HepG2 (cell line): ENCODE measurements around the gene ZNF277. TPM values are rescaled to one million over a fixed set of nuclear protein-coding genes. Genes with fewer than 3 reads are reported as not detected.

ENCODE experiments used
- FOXP4 ChIP-seq: sonication (generic); formaldehyde crosslinking; IDR thresholded peaks from 2 replicates; pipeline ENCODE4 v1.4.0; 2020; ENCODE audit warnings: missing genetic modification reagents
- GATAD2A ChIP-seq: IDR thresholded peaks from 2 replicates; pipeline ENCODE4 v1.6.1; 2016
- MTF1 ChIP-seq: sonication (generic); formaldehyde crosslinking; IDR thresholded peaks from 2 replicates; pipeline ENCODE4 v1.5.0; 2020; ENCODE audit warnings: missing genetic modification reagents
- NFIC ChIP-seq: IDR thresholded peaks from 2 replicates; pipeline ENCODE4 v1.6.1; 2012; ENCODE audit warnings: mild to moderate bottlenecking, low read length, inconsistent platforms
- NR3C1 ChIP-seq: sonication (generic); formaldehyde crosslinking; IDR thresholded peaks from 2 replicates; pipeline ENCODE4 v1.4.0; 2020; ENCODE audit warnings: missing genetic modification reagents
- PAX8 ChIP-seq: sonication (generic); formaldehyde crosslinking; IDR thresholded peaks from 2 replicates; pipeline ENCODE4 v1.8.0; 2022; ENCODE audit warnings: mild to moderate bottlenecking, missing genetic modification reagents, borderline replicate concordance
- PRMT3 ChIP-seq: sonication (generic); formaldehyde crosslinking; IDR thresholded peaks from 2 replicates; pipeline ENCODE4 v1.8.1; 2022; ENCODE audit warnings: low read depth, mild to moderate bottlenecking, moderate library complexity, missing genetic modification reagents, borderline replicate concordance
- SETDB1 ChIP-seq: sonication (generic); formaldehyde crosslinking; IDR thresholded peaks from 2 replicates; pipeline ENCODE4 v1.5.1; 2020; ENCODE audit warnings: missing genetic modification reagents, mild to moderate bottlenecking, borderline replicate concordance
- SOX13 ChIP-seq, 3 experiments: fragments of 450-650 bp in 1 of 3; sonication (generic) in 1 of 3; formaldehyde crosslinking in 1 of 3; IDR thresholded peaks in 2 of 3; conservative IDR thresholded peaks in 1 of 3; 2 replicates each; pipeline versions ENCODE4 v1.5.0 to v1.6.1; 2016 to 2020; ENCODE audit warnings: antibody characterized with exemption in 1 of 3, mild to moderate bottlenecking in 1 of 3, missing compliant biosample characterization in 1 of 3, missing genetic modification reagents in 1 of 3, moderate library complexity in 1 of 3
- WIZ ChIP-seq: sonication (generic); formaldehyde crosslinking; IDR thresholded peaks from 2 replicates; pipeline ENCODE4 v1.5.1; 2020; ENCODE audit warnings: mild to moderate bottlenecking, missing genetic modification reagents
- ZFX ChIP-seq: sonication (generic); formaldehyde crosslinking; IDR thresholded peaks from 2 replicates; pipeline ENCODE4 v1.4.0; 2020; ENCODE audit warnings: mild to moderate bottlenecking, low read depth, missing genetic modification reagents, moderate library complexity
- ZNF674 ChIP-seq: sonication (generic); formaldehyde crosslinking; IDR thresholded peaks from 2 replicates; pipeline ENCODE4 v1.5.0; 2020; ENCODE audit warnings: low read depth, mild to moderate bottlenecking, missing genetic modification reagents
- ZNF7 ChIP-seq: IDR thresholded peaks from 2 replicates; pipeline ENCODE4 v1.6.1; 2016; ENCODE audit warnings: missing biosample characterization, missing genetic modification reagents
- ZNF780A ChIP-seq: sonication (generic); formaldehyde crosslinking; IDR thresholded peaks from 2 replicates; pipeline ENCODE4 v1.8.0; 2022; ENCODE audit warnings: mild to moderate bottlenecking, missing genetic modification reagents, moderate library complexity
- polyA plus RNA-seq, 8 experiments: library from polyadenylated mRNA; depleted of rRNA in 3 of 8; stranded (reverse) in 7 of 8; unstranded in 1 of 8; fragments of >200 nt; fragmentation: Illumina TruSeq in 4 of 8; extraction: Trizol in 4 of 8; gene quantifications; 2 replicates each; pipeline versions ENCODE4 v1.2.1 to v1.2.3, GENCODE V29; 2011 to 2016; ENCODE audit warnings: low read depth in 4 of 8, missing spikeins in 1 of 8, mixed read lengths in 1 of 8; ENCODE audit not compliant: insufficient read depth in 1 of 8
- total RNA-seq, 5 experiments: library from RNA; depleted of rRNA; stranded (reverse); fragments of >200 nt; fragmentation: Illumina TruSeq; extraction: Trizol; gene quantifications; 2 replicates each; pipeline ENCODE4 v1.2.3, GENCODE V29; 2016; ENCODE audit warnings: low read depth in 1 of 5

ZNF277 gene
- total and polyA plus RNA-seq, 2 of the 13 experiments (the other 11 are each of a cell fraction or from before 2014, with no cell fraction given): 29.1 to 30.1 TPM

GRCh38 chr7:112182749-112183148 lies 23.7 kb upstream of the ZNF277 start (continued):
- TF ChIP-seq FOXP4 (CRISPR knock-in tag) (0 out of 2 replicates have a peak, but pooled peaks have one; percentile 26), ZFX (CRISPR knock-in tag) (peak; percentile 31; the same call in 1 of the 2 replicates), ZNF7 (CRISPR knock-in tag) (no peak), NR3C1 (CRISPR knock-in tag) (no peak), ZNF780A (no peak), MTF1 (CRISPR knock-in tag) (no peak), GATAD2A (CRISPR knock-in tag) (peak; percentile 14), PRMT3 (CRISPR knock-in tag) (no peak), SOX13 (IDR thresholded peaks at IDR 0.05) (no peak), SOX13 (CRISPR knock-in tag; conservative IDR thresholded peaks at IDR 0.05 in 1 of 2, IDR thresholded peaks at IDR 0.05 in 1 of 2) (peak in 1 of 2 experiments; percentile 80; a peak in 2 of 4 replicates), WIZ (CRISPR knock-in tag) (no peak), ZNF674 (CRISPR knock-in tag) (no peak), PAX8 (CRISPR knock-in tag) (no peak), NFIC (peak; percentile 53; the same call in 1 of the 2 replicates), SETDB1 (CRISPR knock-in tag) (no peak)
